ENCODE data around the gene KRTAP4-2.
"Not testable (repeated sequence)": the region's sequence is repeated elsewhere in the genome, so short reads cannot be mapped to it uniquely, and the experiment has no call there.

The KRTAP4-2 gene

GRCh38 chr17:41141361-41141760 lies 36.7 kb downstream of the KRTAP4-2 start:
- H3K27ac ChIP-seq (ENCODE audit: low read depth, low read length) = no peak overlapping the region
- H4K20me1 ChIP-seq (ENCODE audit: low read depth, low read length) = no peaks in the 10 kb centered on the region
- no peak overlapping the region for H3K4me3 ChIP-seq (ENCODE audit: insufficient read depth, low read length, poor library complexity, severe bottlenecking)
- peaks cover 17% of the 10 kb centered on the region for H3K9me3 ChIP-seq (ENCODE audit: insufficient read depth, low read length)
- H3K79me2 ChIP-seq (ENCODE audit: insufficient read depth, low read length) = no peaks in the 10 kb centered on the region
- H3K36me3 ChIP-seq (ENCODE audit: low read length) = no peaks in the 10 kb centered on the region
- H3K9ac ChIP-seq (ENCODE audit: low read length) = no peak overlapping the region
- no peak overlapping the region for H2AFZ ChIP-seq (ENCODE audit: low read depth, low read length, severe bottlenecking)
- no peaks in the 10 kb centered on the region for H3K27me3 ChIP-seq (ENCODE audit: low read length)
- H3F3A ChIP-seq (ENCODE audit: insufficient read depth) = no peaks in the 10 kb centered on the region
- no peak overlapping the region for H3K4me2 ChIP-seq (ENCODE audit: low read depth, low read length, poor library complexity, severe bottlenecking)
- no peaks in the 10 kb centered on the region for H3K9me2 ChIP-seq (replicated peaks; ENCODE audit: insufficient read depth, low read length)
- TF ChIP-seq EZH2phosphoT487 (conservative IDR thresholded peaks at IDR 0.05; ENCODE audit: low read length) = no peak
- TF ChIP-seq, protein P1, sequence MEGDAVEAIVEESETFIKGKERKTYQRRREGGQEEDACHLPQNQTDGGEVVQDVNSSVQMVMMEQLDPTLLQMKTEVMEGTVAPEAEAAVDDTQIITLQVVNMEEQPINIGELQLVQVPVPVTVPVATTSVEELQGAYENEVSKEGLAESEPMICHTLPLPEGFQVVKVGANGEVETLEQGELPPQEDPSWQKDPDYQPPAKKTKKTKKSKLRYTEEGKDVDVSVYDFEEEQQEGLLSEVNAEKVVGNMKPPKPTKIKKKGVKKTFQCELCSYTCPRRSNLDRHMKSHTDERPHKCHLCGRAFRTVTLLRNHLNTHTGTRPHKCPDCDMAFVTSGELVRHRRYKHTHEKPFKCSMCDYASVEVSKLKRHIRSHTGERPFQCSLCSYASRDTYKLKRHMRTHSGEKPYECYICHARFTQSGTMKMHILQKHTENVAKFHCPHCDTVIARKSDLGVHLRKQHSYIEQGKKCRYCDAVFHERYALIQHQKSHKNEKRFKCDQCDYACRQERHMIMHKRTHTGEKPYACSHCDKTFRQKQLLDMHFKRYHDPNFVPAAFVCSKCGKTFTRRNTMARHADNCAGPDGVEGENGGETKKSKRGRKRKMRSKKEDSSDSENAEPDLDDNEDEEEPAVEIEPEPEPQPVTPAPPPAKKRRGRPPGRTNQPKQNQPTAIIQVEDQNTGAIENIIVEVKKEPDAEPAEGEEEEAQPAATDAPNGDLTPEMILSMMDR (IDR thresholded peaks at IDR 0.05; ENCODE audit: insufficient read depth, low read length, poor library complexity, severe bottlenecking) = no peak

DNA sequence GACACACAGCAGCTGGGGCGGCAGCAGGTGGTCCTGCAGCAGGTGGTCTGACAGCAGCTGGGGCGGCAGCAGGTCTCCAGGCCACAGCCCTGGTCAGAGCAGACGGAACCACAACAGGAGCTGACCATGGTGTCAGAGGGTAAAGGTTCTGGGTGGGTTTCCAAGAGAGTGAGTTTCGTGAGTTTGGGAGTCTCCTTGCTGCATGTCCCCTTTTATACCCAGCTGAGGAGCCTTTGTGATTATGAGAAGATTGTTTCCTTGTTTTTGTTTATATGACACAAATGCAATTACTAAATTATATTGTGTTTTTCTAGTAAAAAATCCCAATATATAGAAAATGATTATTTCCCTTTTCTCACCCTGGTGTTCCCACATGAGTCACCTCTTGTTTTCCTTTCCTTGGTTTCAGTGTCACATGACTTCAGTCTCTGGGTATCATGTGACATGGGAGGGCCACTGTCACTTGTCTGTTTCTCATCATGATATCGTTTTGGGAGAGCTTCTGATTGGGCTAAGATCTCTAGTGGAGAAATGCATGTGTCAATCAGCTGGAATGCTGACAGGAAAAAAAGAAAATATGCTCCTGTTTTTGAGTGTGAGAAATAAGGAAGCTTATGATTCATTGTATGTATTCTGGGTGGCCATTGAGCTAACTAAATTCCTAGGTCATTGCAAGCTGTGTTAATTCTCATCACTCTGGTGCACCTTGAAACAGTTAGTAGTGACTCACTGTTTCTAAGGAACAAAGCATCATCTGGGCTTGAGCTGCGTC lies 37.5 kb downstream of the KRTAP4-2 start, which contains the start of gene KRTAP4-6:
TSS of gene KRTAP4-6 (minus strand) at position 185 of the 772 bp plus-strand sequence. CDS start at position 128, 57 bp downstream.
- Histone ChIP-seq H2AFZ (ENCODE audit: low read depth, low read length, severe bottlenecking) (no peak within 1 kb of the TSS), H3K27ac (ENCODE audit: low read depth, low read length) (no peak within 1 kb of the TSS), H3K9ac (ENCODE audit: low read length) (no peak within 1 kb of the TSS), H3K9me2 (replicated peaks; ENCODE audit: insufficient read depth, low read length) (no peaks in the 10 kb centered on the region), H3K4me3 (ENCODE audit: insufficient read depth, low read length, poor library complexity, severe bottlenecking) (no peak within 1 kb of the TSS), H3K27me3 (ENCODE audit: low read length) (no peaks in the 10 kb centered on the region), H3K36me3 (ENCODE audit: low read length) (no peaks in the 10 kb centered on the region), H3F3A (ENCODE audit: insufficient read depth) (no peaks in the 10 kb centered on the region), H3K79me2 (ENCODE audit: insufficient read depth, low read length) (no peaks in the 10 kb centered on the region), H4K20me1 (ENCODE audit: low read depth, low read length) (no peaks in the 10 kb centered on the region), H3K4me2 (ENCODE audit: low read depth, low read length, poor library complexity, severe bottlenecking) (no peak within 1 kb of the TSS), H3K9me3 (ENCODE audit: insufficient read depth, low read length) (peaks cover 17% of the 10 kb centered on the region)
- TF ChIP-seq, protein P1 (IDR thresholded peaks at IDR 0.05; ENCODE audit: insufficient read depth, low read length, poor library complexity, severe bottlenecking) = no peak
- no peak for TF ChIP-seq EZH2phosphoT487 (conservative IDR thresholded peaks at IDR 0.05; ENCODE audit: low read length)

DNA sequence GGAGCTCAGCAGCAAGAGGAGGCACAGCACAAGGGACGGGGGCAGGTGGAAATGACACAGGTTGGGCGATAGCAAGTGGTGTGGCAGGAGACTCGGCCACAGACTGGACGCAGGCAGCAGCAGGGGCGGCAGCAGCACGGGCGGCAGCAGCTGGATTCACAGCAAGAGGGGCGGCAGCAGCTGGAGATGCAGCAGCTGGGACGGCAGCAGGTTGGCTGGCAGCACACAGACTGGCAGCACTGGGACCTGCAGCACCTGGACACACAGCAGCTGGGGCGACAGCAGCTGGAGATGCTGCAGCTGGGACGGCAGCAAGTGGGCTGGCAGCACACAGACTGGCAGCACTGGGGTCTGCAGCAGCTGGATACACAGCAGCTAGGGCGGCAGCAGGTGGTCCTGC lies 38.2 kb downstream of the KRTAP4-2 start:
- H3F3A ChIP-seq (ENCODE audit: insufficient read depth); H3K4me3 ChIP-seq (ENCODE audit: insufficient read depth, low read length, poor library complexity, severe bottlenecking); H3K9ac ChIP-seq (ENCODE audit: low read length); H3K27ac ChIP-seq (ENCODE audit: low read depth, low read length); H3K4me2 ChIP-seq (ENCODE audit: low read depth, low read length, poor library complexity, severe bottlenecking); H3K27me3 ChIP-seq (ENCODE audit: low read length); H2AFZ ChIP-seq (ENCODE audit: low read depth, low read length, severe bottlenecking); H3K9me2 ChIP-seq (replicated peaks; ENCODE audit: insufficient read depth, low read length); H4K20me1 ChIP-seq (ENCODE audit: low read depth, low read length); H3K36me3 ChIP-seq (ENCODE audit: low read length); H3K79me2 ChIP-seq (ENCODE audit: insufficient read depth, low read length): not testable (repeated sequence)
- H3K9me3 ChIP-seq (ENCODE audit: insufficient read depth, low read length) = peaks cover 17% of the 10 kb centered on the region
